Measurements from ENCODE around the gene LEMD1. TPM values are rescaled to one million over a fixed set of nuclear protein-coding genes. Genes with fewer than 3 reads are reported as not detected.
A peak's percentile ranks its signal among the peaks of the same experiment; 100 is the strongest.

The LEMD1 gene
- total and polyA plus RNA-seq, 4 donors, result 0.72 to 1.5 (median 1.1) TPM

DNA sequence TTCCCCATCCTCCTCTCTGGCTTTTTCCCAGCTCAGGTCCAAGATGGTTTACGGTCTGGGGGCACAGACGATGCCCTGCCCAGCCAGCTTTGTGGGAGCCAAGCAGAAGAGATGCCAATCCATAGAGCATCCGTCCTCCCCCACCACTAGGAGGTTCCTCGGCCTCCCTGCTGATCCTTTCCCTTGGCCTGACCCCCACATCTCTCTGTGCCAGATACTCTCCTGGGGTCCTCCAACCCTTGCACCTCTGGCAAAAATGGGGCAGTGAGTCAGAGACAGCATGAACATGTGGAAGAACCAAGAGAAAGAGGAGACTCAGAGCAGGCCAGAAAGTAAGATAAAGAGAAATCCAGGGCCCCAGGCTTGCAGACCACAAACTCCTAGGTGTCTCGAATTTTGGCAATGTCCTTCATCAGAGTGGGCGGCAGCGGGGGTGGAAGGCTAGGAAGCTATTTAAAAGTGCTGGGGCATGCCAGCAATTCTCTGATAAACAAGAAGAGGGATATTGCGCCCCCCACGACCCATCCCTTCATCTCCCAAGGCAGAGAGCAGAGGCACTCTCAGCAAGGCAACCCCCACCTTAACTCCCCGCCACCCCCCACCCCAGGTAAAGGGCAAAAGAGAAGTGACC is 22.6 kb upstream of the LEMD1 start:
- DNase-seq (no peak), ATAC-seq (ENCODE audit: insufficient read depth, low FRiP score) (no peak)
- Histone ChIP-seq H3K9me3 (ENCODE audit: control insufficient read depth in 4 of 4, insufficient read depth in 3 of 4, low read length in 3 of 4) (no peaks in the 10 kb centered on the region), H3K9ac (ENCODE audit: insufficient read depth in 1 of 2, low read length in 2 of 2) (no peak overlapping the region), H3K27ac (ENCODE audit: low read depth in 1 of 2, low read length in 1 of 2) (no peak overlapping the region), H3K4me3 (no peak overlapping the region), H3K4me1 (ENCODE audit: control insufficient read depth in 5 of 5, insufficient read depth in 5 of 5, low read length in 5 of 5) (peaks cover 0 to 48% (median 18%) of the 10 kb centered on the region in 5 donors), H3K27me3 (ENCODE audit: control insufficient read depth in 3 of 3, insufficient read depth in 3 of 3, low read length in 2 of 3) (no peaks in the 10 kb centered on the region), H3K36me3 (ENCODE audit: control insufficient read depth in 4 of 4, insufficient read depth in 4 of 4, low read length in 4 of 4) (no peaks in the 10 kb centered on the region)
- 68 to 76% methylated on average over 10 of the region's 10 CpGs for WGBS, 2 donors
- TF ChIP-seq, protein P1, sequence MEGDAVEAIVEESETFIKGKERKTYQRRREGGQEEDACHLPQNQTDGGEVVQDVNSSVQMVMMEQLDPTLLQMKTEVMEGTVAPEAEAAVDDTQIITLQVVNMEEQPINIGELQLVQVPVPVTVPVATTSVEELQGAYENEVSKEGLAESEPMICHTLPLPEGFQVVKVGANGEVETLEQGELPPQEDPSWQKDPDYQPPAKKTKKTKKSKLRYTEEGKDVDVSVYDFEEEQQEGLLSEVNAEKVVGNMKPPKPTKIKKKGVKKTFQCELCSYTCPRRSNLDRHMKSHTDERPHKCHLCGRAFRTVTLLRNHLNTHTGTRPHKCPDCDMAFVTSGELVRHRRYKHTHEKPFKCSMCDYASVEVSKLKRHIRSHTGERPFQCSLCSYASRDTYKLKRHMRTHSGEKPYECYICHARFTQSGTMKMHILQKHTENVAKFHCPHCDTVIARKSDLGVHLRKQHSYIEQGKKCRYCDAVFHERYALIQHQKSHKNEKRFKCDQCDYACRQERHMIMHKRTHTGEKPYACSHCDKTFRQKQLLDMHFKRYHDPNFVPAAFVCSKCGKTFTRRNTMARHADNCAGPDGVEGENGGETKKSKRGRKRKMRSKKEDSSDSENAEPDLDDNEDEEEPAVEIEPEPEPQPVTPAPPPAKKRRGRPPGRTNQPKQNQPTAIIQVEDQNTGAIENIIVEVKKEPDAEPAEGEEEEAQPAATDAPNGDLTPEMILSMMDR (IDR thresholded peaks at IDR 0.05; ENCODE audit: control extremely low read depth, extremely low read depth), result no peak

DNA sequence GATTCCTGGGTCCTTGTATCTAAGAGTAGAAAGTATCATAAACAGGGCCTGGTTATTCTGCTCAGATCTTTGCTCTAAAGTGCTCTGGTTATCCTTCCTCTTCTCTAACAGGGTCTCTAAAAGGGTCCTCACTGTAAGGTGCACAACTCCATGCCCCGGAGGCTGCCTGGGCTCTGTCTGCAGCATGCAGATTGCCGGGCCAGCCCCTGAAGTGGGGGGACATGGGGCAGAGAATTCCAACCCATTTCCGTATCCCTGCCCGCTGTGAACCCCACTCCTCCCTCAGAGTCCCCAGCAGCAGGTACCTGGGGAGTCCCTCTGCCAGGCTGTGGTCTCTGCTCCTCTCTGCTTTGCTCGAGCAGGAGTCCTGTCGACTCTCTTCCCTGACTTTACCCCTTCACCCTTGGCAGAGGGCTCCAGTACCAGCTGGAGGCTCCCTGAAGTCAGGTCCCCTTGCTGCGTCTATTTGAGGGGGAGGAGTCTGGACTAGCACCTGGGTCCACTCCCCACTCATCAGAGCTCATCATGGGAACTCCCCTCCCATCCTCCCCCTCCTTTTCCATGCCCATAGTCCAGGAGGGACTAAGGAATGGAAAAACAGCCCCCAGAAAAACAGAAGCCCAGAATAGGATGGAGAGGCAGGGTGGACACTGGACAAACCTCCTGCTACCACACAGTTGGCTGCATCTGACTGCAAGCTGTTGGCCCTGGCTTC is 21.9 kb upstream of the LEMD1 start:
- no peak for ATAC-seq (ENCODE audit: insufficient read depth, low FRiP score)
- no peak for DNase-seq
- H3K27ac ChIP-seq (ENCODE audit: low read depth in 1 of 2, low read length in 1 of 2), result no peak overlapping the region
- no peaks in the 10 kb centered on the region for H3K36me3 ChIP-seq (ENCODE audit: control insufficient read depth in 4 of 4, insufficient read depth in 4 of 4, low read length in 4 of 4)
- TF ChIP-seq, protein P1 (IDR thresholded peaks at IDR 0.05; ENCODE audit: control extremely low read depth, extremely low read depth), result no peak
- H3K27me3 ChIP-seq (ENCODE audit: control insufficient read depth in 3 of 3, insufficient read depth in 3 of 3, low read length in 2 of 3), result no peaks in the 10 kb centered on the region
- H3K4me1 ChIP-seq (ENCODE audit: control insufficient read depth in 5 of 5, insufficient read depth in 5 of 5, low read length in 5 of 5), result peaks cover 0 to 55% (median 20%) of the 10 kb centered on the region in 5 donors
- WGBS, 2 donors, result 91 to 94% methylated on average over 7 of the region's 7 CpGs
- H3K4me3 ChIP-seq, result no peak overlapping the region
- no peak overlapping the region for H3K9ac ChIP-seq (ENCODE audit: insufficient read depth in 1 of 2, low read length in 2 of 2)
- H3K9me3 ChIP-seq (ENCODE audit: control insufficient read depth in 4 of 4, insufficient read depth in 3 of 4, low read length in 3 of 4), result no peaks in the 10 kb centered on the region

DNA sequence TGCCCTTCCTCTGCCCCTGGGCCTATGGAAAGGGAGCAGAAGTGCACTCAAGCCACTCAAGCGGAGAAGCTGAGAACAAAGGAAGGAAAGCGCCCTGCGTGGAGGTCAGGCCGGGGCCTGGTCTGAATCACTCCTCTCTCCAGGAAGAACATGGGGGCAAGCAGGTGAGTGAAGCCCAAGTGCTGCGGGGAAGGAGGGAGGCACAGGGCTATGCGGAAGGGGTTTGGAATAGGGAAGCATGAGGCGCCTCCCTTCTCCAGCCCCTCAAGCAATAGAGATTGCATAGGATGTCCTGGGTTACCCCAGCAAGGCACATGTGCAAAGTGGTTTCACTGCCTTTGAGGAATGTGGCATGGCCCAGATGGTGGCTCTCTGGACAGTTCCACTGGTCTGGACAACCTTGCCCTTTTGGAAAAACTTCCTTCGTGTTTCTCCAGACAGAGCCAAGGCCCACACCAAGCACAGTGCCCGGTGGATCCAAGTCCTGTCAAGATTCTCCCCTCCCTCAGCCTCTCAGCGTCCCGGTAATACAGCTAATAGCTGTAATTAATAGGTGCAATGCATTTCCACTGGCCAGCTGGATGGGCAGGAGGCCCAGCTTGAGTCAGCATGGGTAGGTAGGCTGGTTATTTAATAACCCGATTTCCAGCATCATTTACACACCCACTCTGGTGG is 20.3 kb upstream of the LEMD1 start:
- TF ChIP-seq, protein P1 (IDR thresholded peaks at IDR 0.05; ENCODE audit: control extremely low read depth, extremely low read depth), result no peak
- WGBS, 2 donors, result 67 to 74% methylated on average over 12 of the region's 12 CpGs
- Histone ChIP-seq H3K27ac (ENCODE audit: low read depth in 1 of 2, low read length in 1 of 2) (peak overlapping the region in 1 of 2 donors; percentile 79), H3K4me3 (no peak overlapping the region), H3K36me3 (ENCODE audit: control insufficient read depth in 4 of 4, insufficient read depth in 4 of 4, low read length in 4 of 4) (no peaks in the 10 kb centered on the region), H3K4me1 (ENCODE audit: control insufficient read depth in 5 of 5, insufficient read depth in 5 of 5, low read length in 5 of 5) (peaks cover 0 to 55% (median 26%) of the 10 kb centered on the region in 5 donors), H3K27me3 (ENCODE audit: control insufficient read depth in 3 of 3, insufficient read depth in 3 of 3, low read length in 2 of 3) (no peaks in the 10 kb centered on the region), H3K9ac (ENCODE audit: insufficient read depth in 1 of 2, low read length in 2 of 2) (no peak overlapping the region), H3K9me3 (ENCODE audit: control insufficient read depth in 4 of 4, insufficient read depth in 3 of 4, low read length in 3 of 4) (no peaks in the 10 kb centered on the region)
- ATAC-seq (ENCODE audit: insufficient read depth, low FRiP score), result no peak
- no peak for DNase-seq
